NT2/D1 (cell line): ENCODE results near the gene HRH3.
A peak's percentile ranks its signal among the peaks of the same experiment; 100 is the strongest.

Source experiments
- DNase-seq: peaks from one replicate; pipeline ENCODE4 v3.0.0-alpha.2; 2011; ENCODE audit warnings: low read depth, low spot score
- H3K27me3 ChIP-seq: 2 replicates; pipeline ENCODE4 v1.6.0; 2011; ENCODE audit warnings: mild to moderate bottlenecking; ENCODE audit not compliant: insufficient read length, insufficient read depth
- H3K36me3 ChIP-seq: 2 replicates; pipeline ENCODE4 v1.6.1; 2011; ENCODE audit warnings: mild to moderate bottlenecking, low read length, mixed read lengths; ENCODE audit not compliant: insufficient read depth, insufficient read length
- H3K4me1 ChIP-seq: 2 replicates; pipeline ENCODE4 v1.5.1; 2011; ENCODE audit not compliant: insufficient read depth, insufficient read length
- H3K4me3 ChIP-seq: 2 replicates; pipeline ENCODE4 v1.5.1; 2011; ENCODE audit warnings: low read depth; ENCODE audit not compliant: insufficient read length
- H3K9ac ChIP-seq: 2 replicates; pipeline ENCODE4 v1.6.0; 2011; ENCODE audit warnings: low read depth; ENCODE audit not compliant: insufficient read length
- H3K9me3 ChIP-seq: 2 replicates; pipeline ENCODE4 v1.5.1; 2011; ENCODE audit warnings: mild to moderate bottlenecking, low read length; ENCODE audit not compliant: insufficient read depth
- SUZ12 ChIP-seq: IDR thresholded peaks from 2 replicates; pipeline ENCODE4 v1.6.1; 2011; ENCODE audit not compliant: insufficient read length, insufficient read depth; ENCODE audit errors: extremely low read depth
- YY1 ChIP-seq: IDR thresholded peaks from 2 replicates; pipeline ENCODE4 v1.6.1; 2011; ENCODE audit not compliant: insufficient read length, insufficient read depth
- ZNF274 ChIP-seq: IDR thresholded peaks from 2 replicates; pipeline ENCODE4 v1.6.1; 2011; ENCODE audit warnings: mild to moderate bottlenecking, low read depth, low read length

HRH3 gene

DNA sequence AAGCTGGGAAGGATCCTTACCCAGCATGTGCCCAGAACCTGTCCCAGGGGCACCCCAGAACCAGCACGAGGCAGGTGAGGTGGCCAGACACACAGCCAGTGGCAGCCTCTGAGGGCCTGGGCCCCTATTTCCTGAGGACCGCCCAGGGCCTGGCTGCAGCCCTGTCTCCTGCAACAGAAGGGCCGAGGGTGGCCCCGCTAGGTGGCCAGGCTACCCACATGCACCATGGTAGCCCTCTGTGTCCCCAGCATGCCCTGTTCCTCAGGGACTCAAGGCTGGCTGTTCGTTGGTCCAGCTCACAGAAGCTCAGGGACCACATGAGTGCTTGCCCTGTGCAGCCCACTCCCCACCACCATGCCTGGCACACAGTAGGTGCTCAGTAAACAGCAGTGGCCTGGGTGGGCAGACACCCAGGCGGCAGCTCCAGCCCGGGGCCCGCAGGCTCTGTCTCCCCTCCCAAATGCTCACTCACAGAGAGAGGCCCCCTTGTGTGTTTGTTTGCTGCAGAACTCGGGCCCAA lies 8.2 kb downstream of the HRH3 start:
- no peak for DNase-seq
- H3K4me1 ChIP-seq = peaks cover 32% of the 10 kb centered on the region
- no peaks in the 10 kb centered on the region for H3K9me3 ChIP-seq
- H3K4me3 ChIP-seq = no peak overlapping the region
- H3K27me3 ChIP-seq = no peaks in the 10 kb centered on the region
- peak overlapping the region; percentile 6 for H3K9ac ChIP-seq
- no peaks in the 10 kb centered on the region for H3K36me3 ChIP-seq
- TF ChIP-seq YY1 (no peak), ZNF274 (no peak), SUZ12 (no peak)

DNA sequence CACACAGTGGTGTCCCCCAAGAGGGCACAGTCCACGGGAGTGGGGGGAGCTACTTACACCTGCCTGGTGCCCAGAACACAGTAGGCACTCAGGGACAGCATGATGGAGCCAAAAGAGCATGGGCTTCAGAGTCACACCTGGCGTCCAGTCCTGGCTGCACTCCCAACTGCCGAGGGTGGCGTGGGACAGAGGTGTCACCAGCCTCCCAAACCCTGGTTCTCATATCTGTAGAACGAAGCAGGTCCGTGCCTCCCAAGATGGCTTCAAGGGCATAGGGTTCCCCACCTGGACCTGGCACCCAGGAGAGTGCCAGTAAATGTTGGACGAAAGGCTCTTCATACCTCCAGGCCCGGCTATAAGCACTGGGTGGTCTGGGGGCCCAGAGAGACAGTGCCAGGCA lies 8.9 kb downstream of the HRH3 start:
- Histone ChIP-seq H3K9me3 (no peaks in the 10 kb centered on the region), H3K9ac (peak overlapping the region; percentile 6), H3K4me3 (no peak overlapping the region), H3K36me3 (peaks cover 3% of the 10 kb centered on the region), H3K27me3 (no peaks in the 10 kb centered on the region), H3K4me1 (peaks cover 32% of the 10 kb centered on the region)
- DNase-seq = no peak
- TF ChIP-seq SUZ12 = no peak
- no peak for TF ChIP-seq YY1
- TF ChIP-seq ZNF274 = no peak

DNA sequence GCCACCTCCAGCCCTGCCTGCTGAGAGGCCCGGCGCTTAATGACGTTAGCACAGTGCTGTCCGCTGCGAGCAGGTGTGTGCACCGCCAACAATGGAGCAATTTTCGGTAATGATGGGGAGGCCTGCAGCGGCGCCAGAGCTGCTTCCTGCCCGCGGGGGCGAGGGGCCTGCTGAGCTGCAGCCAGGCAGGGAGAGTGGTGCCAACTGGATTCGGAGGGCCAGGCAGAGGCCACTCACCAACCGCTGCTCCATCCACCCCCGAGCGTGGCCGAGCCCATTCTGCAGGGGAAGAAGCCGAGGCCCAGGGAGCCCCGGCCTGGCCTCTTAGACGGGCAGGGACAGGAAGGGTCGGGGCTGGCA lies 9.6 kb downstream of the HRH3 start:
- Histone ChIP-seq H3K36me3 (peaks cover 10% of the 10 kb centered on the region), H3K9ac (no peak overlapping the region), H3K4me1 (peaks cover 32% of the 10 kb centered on the region), H3K9me3 (no peaks in the 10 kb centered on the region), H3K27me3 (no peaks in the 10 kb centered on the region), H3K4me3 (no peak overlapping the region)
- DNase-seq = no peak
- TF ChIP-seq ZNF274 (no peak), YY1 (no peak), SUZ12 (no peak)

- Histone ChIP-seq H3K9ac (no peak overlapping the region), H3K4me3 (no peak overlapping the region), H3K4me1 (peaks cover 32% of the 10 kb centered on the region), H3K27me3 (no peaks in the 10 kb centered on the region), H3K36me3 (peaks cover 12% of the 10 kb centered on the region), H3K9me3 (no peaks in the 10 kb centered on the region)
- TF ChIP-seq ZNF274 = no peak
- TF ChIP-seq SUZ12 = no peak
- no peak for TF ChIP-seq YY1
- no peak for DNase-seq
Measured at GRCh38 chr20:62209850-62210495, 10.1 kb downstream of the HRH3 start.

GRCh38 chr20:62208795-62209755 lies 11.0 kb downstream of the HRH3 start:
- no peak for DNase-seq
- Histone ChIP-seq H3K4me1 (peaks cover 28% of the 10 kb centered on the region), H3K27me3 (no peaks in the 10 kb centered on the region), H3K4me3 (no peak overlapping the region), H3K36me3 (peaks cover 16% of the 10 kb centered on the region), H3K9ac (peak overlapping the region; percentile 12), H3K9me3 (no peaks in the 10 kb centered on the region)
- no peak for TF ChIP-seq YY1
- no peak for TF ChIP-seq SUZ12
- TF ChIP-seq ZNF274 = no peak

DNA sequence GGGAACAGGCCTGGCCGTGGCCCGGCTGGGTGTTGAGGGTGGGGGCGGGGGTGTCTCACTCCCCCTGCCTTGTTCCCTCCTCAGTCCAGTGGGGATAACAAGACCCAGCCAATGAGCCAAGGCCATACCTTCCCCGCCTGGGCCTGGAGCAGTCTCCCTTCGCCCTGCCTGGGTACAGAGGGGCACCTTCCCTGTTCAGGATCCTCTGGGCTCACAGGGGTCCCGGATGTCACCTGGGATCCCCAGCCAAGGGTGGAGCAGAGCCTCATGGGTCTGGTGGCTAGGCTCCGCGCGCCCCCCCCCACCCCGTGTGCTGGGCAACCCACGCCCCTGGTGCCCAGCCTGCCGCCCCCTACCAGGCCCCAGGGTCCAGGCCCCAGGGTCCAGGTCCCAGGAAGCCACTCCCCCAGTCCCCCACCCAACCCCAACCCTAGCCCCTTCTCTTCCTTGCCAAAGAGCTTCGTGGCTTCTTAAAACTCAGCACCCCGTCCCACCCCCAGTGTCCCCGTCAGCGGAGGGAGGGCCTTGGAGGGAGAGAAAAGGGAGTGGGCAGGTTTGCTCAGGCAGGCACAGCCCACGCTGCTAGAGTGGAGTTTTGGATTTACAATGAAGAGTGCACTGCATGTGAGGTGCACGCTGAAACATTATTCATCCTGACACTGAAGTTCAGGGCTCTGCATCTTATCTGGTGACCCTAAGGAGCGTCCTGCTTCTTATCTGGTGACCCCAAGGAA lies 11.8 kb downstream of the HRH3 start:
- DNase-seq = no peak
- TF ChIP-seq SUZ12 (no peak), YY1 (no peak), ZNF274 (no peak)
- peak overlapping the region; percentile 12 for H3K9ac ChIP-seq

More for the DNA sequence above, 11.8 kb downstream of the HRH3 start:
- peaks cover 24% of the 10 kb centered on the region for H3K4me1 ChIP-seq
- H3K36me3 ChIP-seq = peaks cover 22% of the 10 kb centered on the region
- no peak overlapping the region for H3K4me3 ChIP-seq
- H3K27me3 ChIP-seq = no peaks in the 10 kb centered on the region
- H3K9me3 ChIP-seq = no peaks in the 10 kb centered on the region
